Stomach (tissue), 4 donors: Measurements from ENCODE around the gene BBS9.

Experiments
- CTCF ChIP-seq, 7 experiments: fragments of 450-650 bp in 4 of 7; fragments of 200-600 bp in 3 of 7; sonication (generic) in 3 of 7; IDR thresholded peaks; one replicate each; pipeline ENCODE4 v1.5.1; 2016 to 2019; ENCODE audit warnings: antibody characterized with exemption in 7 of 7, control low read depth in 2 of 7, mild to moderate bottlenecking in 1 of 7
- POLR2A ChIP-seq, 4 donors: fragments of 450-650 bp; IDR thresholded peaks; one replicate each; pipeline ENCODE4 v1.6.1; 2016; ENCODE audit warnings: antibody characterized with exemption in 4 of 4, control low read depth in 2 of 4, mild to moderate bottlenecking in 1 of 4, moderate library complexity in 1 of 4

- TF ChIP-seq POLR2A (IDR thresholded peaks at IDR 0.05) (no peak), CTCF (IDR thresholded peaks at IDR 0.05) (no peak)
These were observed 157.1 kb downstream of the BBS9 start for GRCh38 chr7:33286501-33286900.
